K562 (cell line): ENCODE data around the gene IQGAP3. TPM values are rescaled to one million over a fixed set of nuclear protein-coding genes. Genes with fewer than 3 reads are reported as not detected.

Source experiments
- ARID1B ChIP-seq: fragments of 450-650 bp; IDR thresholded peaks from 2 replicates; pipeline ENCODE4 v1.6.1; 2016; ENCODE audit warnings: antibody characterized with exemption, mild to moderate bottlenecking, inconsistent platforms
- ETV1 ChIP-seq: fragments of 450-650 bp; conservative IDR thresholded peaks from 2 replicates; pipeline ENCODE4 v1.6.1; 2016; ENCODE audit warnings: missing genetic modification characterization, control low read depth, low read depth, missing compliant biosample characterization
- GATA2 ChIP-seq: sonication (generic); formaldehyde crosslinking; IDR thresholded peaks from 2 replicates; pipeline ENCODE4 v1.4.0; 2020; ENCODE audit warnings: mild to moderate bottlenecking, missing genetic modification reagents
- HDAC3 ChIP-seq: fragments of 450-650 bp; IDR thresholded peaks from 2 replicates; pipeline ENCODE4 v1.6.1; 2018; ENCODE audit warnings: borderline replicate concordance, mild to moderate bottlenecking, moderate library complexity; ENCODE audit not compliant: partially characterized antibody
- KAT2B ChIP-seq: IDR thresholded peaks from one replicate; pipeline ENCODE4 v1.6.1; 2012; ENCODE audit warnings: low read depth, mild to moderate bottlenecking, control low read depth, inconsistent platforms, low read length, moderate library complexity
- KAT8 ChIP-seq: fragments of 450-650 bp; IDR thresholded peaks from 2 replicates; pipeline ENCODE4 v1.6.1; 2016; ENCODE audit warnings: low read depth, mild to moderate bottlenecking
- LARP7 ChIP-seq: fragments of 450-650 bp; IDR thresholded peaks from 2 replicates; pipeline ENCODE4 v1.6.1; 2016
- MECOM ChIP-seq: fragments of 250-450 bp; sonication (Bioruptor Pico); IDR thresholded peaks from 2 replicates; pipeline ENCODE4 v1.8.0; 2022; ENCODE audit warnings: inconsistent platforms
- MTA2 ChIP-seq: fragments of 450-650 bp; IDR thresholded peaks from 2 replicates; pipeline ENCODE4 v1.6.1; 2016; ENCODE audit warnings: low read depth
- PCBP1 ChIP-seq: fragments of 200-400 bp; formaldehyde crosslinking; IDR thresholded peaks from 2 replicates; pipeline ENCODE4 v1.6.1; 2018; ENCODE audit warnings: mild to moderate bottlenecking, low read depth, low read length; ENCODE audit not compliant: poor library complexity, severe bottlenecking
- PHTF2 ChIP-seq: fragments of 250-450 bp; sonication (Bioruptor Pico); IDR thresholded peaks from 2 replicates; pipeline ENCODE4 v1.5.0; 2021; ENCODE audit warnings: mild to moderate bottlenecking
- POU5F1 ChIP-seq: fragments of 150-350 bp; IDR thresholded peaks from 2 replicates; pipeline ENCODE4 v1.6.1; 2014; ENCODE audit warnings: borderline replicate concordance, low read length, low read depth, mild to moderate bottlenecking; ENCODE audit not compliant: partially characterized antibody
- RAD21 ChIP-seq, 2 experiments: fragments of 250-450 bp in 1 of 2; fragments of 450-650 bp in 1 of 2; sonication (Bioruptor Pico) in 1 of 2; formaldehyde crosslinking in 1 of 2; IDR thresholded peaks in 1 of 2; conservative IDR thresholded peaks in 1 of 2; 2 replicates each; pipeline versions ENCODE4 v1.4.0 to v1.8.0; 2020 to 2022; ENCODE audit warnings: mild to moderate bottlenecking in 2 of 2, moderate library complexity in 1 of 2
- RBM39 ChIP-seq: fragments of 200-400 bp; formaldehyde crosslinking; optimal IDR thresholded peaks from 2 replicates; pipeline ENCODE3; 2018; ENCODE audit warnings: low read depth, low read length
- SMC3 ChIP-seq: conservative IDR thresholded peaks from 2 replicates; pipeline ENCODE4 v1.6.1; 2011; ENCODE audit warnings: low read depth, low read length, improper control_type of control experiment; ENCODE audit not compliant: insufficient read depth
- ZNF121 ChIP-seq: sonication (generic); formaldehyde crosslinking; conservative IDR thresholded peaks from 2 replicates; pipeline ENCODE4 v1.8.0; 2022; ENCODE audit warnings: missing genetic modification reagents
- polyA plus RNA-seq, 8 experiments: library from polyadenylated mRNA; depleted of rRNA in 4 of 8; stranded (reverse) in 5 of 8; unstranded in 3 of 8; fragments of >200 nt; fragmentation: Nextera tagmentation in 2 of 8; fragmentation: Illumina TruSeq in 1 of 8; extraction: Ambion mirVana in 2 of 8; extraction: Trizol in 1 of 8; gene quantifications; 2 replicates each; pipeline versions ENCODE4 v1.2.1 to v1.2.3, GENCODE V29; 2011 to 2014; ENCODE audit warnings: inconsistent platforms in 1 of 8, missing spikeins in 1 of 8
- total RNA-seq, 7 experiments: library from RNA; depleted of rRNA in 6 of 7; stranded (reverse); fragments of >200 nt in 6 of 7; fragmentation: Illumina TruSeq in 2 of 7; extraction: Trizol in 2 of 7; gene quantifications; 2 replicates each; pipeline versions ENCODE4 v1.2.1 to v1.2.3, GENCODE V29; 2011 to 2021; ENCODE audit warnings: low replicate concordance in 1 of 7
- TF ChIP-seq, protein P1 (sequence below), 2 experiments: IDR thresholded peaks in 1 of 2; conservative IDR thresholded peaks in 1 of 2; 2 replicates each; pipeline ENCODE4 v1.6.1; 2016; ENCODE audit warnings: low read depth in 2 of 2, mild to moderate bottlenecking in 1 of 2, missing compliant biosample characterization in 1 of 2, missing genetic modification characterization in 1 of 2, moderate library complexity in 1 of 2
- TF ChIP-seq, protein P2 (sequence below): fragments of 450-650 bp; formaldehyde crosslinking; IDR thresholded peaks from 2 replicates; pipeline ENCODE4 v1.4.0; 2020; ENCODE audit warnings: mild to moderate bottlenecking, mixed read lengths
- TF ChIP-seq, protein P3 (sequence below): fragments of 450-650 bp; IDR thresholded peaks from 2 replicates; pipeline ENCODE4 v1.6.1; 2016; ENCODE audit warnings: mild to moderate bottlenecking

Gene IQGAP3
- total and polyA plus RNA-seq, 9 of the 15 experiments (the other 6 are each of a cell fraction or from before 2014, with no cell fraction given) = 1.4 to 16.6 (median 11.9) TPM

DNA sequence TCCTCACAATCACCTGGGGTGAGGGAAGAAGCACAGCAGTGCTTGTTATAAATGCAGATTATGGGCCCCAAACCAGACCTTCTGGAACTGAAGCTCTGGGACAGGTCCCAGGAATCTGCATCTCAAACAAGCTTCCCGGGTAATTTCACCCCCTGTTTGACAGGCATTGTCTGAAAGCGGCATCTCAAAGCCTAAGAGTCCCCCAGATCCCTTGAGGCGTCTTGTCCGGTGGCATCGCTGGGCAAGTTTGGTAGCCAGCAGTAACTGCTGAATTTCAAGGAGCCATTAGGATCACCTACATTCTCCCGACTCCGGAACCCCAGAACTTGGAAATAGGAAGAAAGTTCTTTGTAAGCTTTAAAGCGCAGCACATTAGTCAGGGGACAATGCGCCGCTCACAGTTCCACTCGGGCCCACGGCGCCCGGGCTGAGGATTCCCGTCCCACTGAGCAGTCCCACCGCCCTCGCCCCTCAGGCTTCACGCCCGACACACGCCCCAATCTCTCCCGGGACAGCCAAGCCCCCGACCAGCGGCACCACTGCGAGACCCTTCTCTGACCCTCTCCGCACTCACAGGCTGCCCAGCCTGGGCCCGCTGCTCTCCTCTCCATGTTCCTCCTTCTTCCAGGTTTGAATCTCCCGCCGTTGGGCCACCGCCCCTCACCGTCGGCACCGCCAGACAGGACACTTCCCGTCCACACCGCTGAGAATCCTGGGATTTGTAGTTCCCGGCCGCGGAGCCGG lies at the start of gene IQGAP3 (continued):
- TF ChIP-seq ARID1B = no peak
- TF ChIP-seq LARP7 = no peak
- TF ChIP-seq PHTF2 (CRISPR knock-in tag) = no peak
- no peak for TF ChIP-seq HDAC3
- TF ChIP-seq KAT8 = no peak
- no peak for TF ChIP-seq RAD21 (CRISPR knock-in tag; conservative IDR thresholded peaks at IDR 0.05 in 1 of 2, IDR thresholded peaks at IDR 0.05 in 1 of 2)
- no peak for TF ChIP-seq KAT2B
- TF ChIP-seq, protein P1, sequence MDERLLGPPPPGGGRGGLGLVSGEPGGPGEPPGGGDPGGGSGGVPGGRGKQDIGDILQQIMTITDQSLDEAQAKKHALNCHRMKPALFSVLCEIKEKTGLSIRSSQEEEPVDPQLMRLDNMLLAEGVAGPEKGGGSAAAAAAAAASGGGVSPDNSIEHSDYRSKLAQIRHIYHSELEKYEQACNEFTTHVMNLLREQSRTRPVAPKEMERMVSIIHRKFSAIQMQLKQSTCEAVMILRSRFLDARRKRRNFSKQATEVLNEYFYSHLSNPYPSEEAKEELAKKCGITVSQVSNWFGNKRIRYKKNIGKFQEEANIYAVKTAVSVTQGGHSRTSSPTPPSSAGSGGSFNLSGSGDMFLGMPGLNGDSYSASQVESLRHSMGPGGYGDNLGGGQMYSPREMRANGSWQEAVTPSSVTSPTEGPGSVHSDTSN (CRISPR knock-in tag; IDR thresholded peaks at IDR 0.05; ENCODE audit: low read depth) = no peak
- TF ChIP-seq, protein P1 (tag; conservative IDR thresholded peaks at IDR 0.05; ENCODE audit: low read depth) = no peak
- TF ChIP-seq POU5F1 = no peak
- TF ChIP-seq SMC3 = no peak
- no peak for TF ChIP-seq GATA2 (CRISPR knock-in tag)
- TF ChIP-seq ZNF121 (CRISPR knock-in tag) = no peak
- TF ChIP-seq, protein P2, sequence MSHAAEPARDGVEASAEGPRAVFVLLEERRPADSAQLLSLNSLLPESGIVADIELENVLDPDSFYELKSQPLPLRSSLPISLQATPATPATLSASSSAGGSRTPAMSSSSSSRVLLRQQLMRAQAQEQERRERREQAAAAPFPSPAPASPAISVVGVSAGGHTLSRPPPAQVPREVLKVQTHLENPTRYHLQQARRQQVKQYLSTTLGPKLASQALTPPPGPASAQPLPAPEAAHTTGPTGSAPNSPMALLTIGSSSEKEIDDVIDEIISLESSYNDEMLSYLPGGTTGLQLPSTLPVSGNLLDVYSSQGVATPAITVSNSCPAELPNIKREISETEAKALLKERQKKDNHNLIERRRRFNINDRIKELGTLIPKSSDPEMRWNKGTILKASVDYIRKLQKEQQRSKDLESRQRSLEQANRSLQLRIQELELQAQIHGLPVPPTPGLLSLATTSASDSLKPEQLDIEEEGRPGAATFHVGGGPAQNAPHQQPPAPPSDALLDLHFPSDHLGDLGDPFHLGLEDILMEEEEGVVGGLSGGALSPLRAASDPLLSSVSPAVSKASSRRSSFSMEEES (CRISPR knock-in tag) = no peak
- TF ChIP-seq, protein P3, sequence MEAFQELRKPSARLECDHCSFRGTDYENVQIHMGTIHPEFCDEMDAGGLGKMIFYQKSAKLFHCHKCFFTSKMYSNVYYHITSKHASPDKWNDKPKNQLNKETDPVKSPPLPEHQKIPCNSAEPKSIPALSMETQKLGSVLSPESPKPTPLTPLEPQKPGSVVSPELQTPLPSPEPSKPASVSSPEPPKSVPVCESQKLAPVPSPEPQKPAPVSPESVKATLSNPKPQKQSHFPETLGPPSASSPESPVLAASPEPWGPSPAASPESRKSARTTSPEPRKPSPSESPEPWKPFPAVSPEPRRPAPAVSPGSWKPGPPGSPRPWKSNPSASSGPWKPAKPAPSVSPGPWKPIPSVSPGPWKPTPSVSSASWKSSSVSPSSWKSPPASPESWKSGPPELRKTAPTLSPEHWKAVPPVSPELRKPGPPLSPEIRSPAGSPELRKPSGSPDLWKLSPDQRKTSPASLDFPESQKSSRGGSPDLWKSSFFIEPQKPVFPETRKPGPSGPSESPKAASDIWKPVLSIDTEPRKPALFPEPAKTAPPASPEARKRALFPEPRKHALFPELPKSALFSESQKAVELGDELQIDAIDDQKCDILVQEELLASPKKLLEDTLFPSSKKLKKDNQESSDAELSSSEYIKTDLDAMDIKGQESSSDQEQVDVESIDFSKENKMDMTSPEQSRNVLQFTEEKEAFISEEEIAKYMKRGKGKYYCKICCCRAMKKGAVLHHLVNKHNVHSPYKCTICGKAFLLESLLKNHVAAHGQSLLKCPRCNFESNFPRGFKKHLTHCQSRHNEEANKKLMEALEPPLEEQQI = no peak
- no peak for TF ChIP-seq MTA2
- no peak for TF ChIP-seq ETV1 (tag)
- no peak for TF ChIP-seq PCBP1
- TF ChIP-seq MECOM (CRISPR knock-in tag) = no peak
- no peak for TF ChIP-seq RBM39
